Prostate gland (tissue), 2 donors: ENCODE data around the gene RNF217. TPM values are rescaled to one million over a fixed set of nuclear protein-coding genes. Genes with fewer than 3 reads are reported as not detected.

Experiments
- DNase-seq: peaks from one replicate; pipeline ENCODE4 v3.0.0-alpha.2; 2019; ENCODE audit warnings: low spot score
- H3K27ac ChIP-seq, 2 donors: fragments of 200-600 bp; sonication (generic); 2 replicates each; pipeline ENCODE4 v1.5.1; 2017 to 2019
- H3K27me3 ChIP-seq: fragments of 200-600 bp; sonication (generic); replicated peaks from 2 replicates; pipeline ENCODE4 v1.5.1; 2019; ENCODE audit not compliant: insufficient read depth
- H3K36me3 ChIP-seq, 2 donors: fragments of 200-600 bp; sonication (generic); 1 replicate in 1 of 2; 2 replicates in 1 of 2; pipeline versions ENCODE4 v1.5.1 to v1.8.1; 2017 to 2019
- H3K4me1 ChIP-seq: fragments of 200-600 bp; sonication (generic); replicated peaks from 2 replicates; pipeline ENCODE4 v1.5.1; 2019
- H3K4me3 ChIP-seq, 2 donors: fragments of 200-600 bp; sonication (generic); 2 replicates each; pipeline ENCODE4 v1.5.1; 2017 to 2019
- H3K9me3 ChIP-seq: fragments of 200-600 bp; sonication (generic); 2 replicates; pipeline ENCODE4 v1.5.1; 2017
- POLR2A ChIP-seq: fragments of 450-650 bp; IDR thresholded peaks from one replicate; pipeline ENCODE4 v1.6.1; 2016; ENCODE audit warnings: antibody characterized with exemption, mild to moderate bottlenecking
- POLR2AphosphoS5 ChIP-seq: sonication (generic); formaldehyde crosslinking; IDR thresholded peaks from one replicate; pipeline ENCODE4 v1.6.1; 2017; ENCODE audit warnings: antibody characterized with exemption
- WGBS: methylation state at CpG from one replicate; pipeline ENCODE4 v1.1.5; 2018; 5-methylcytosine and 5-hydroxymethylcytosine counted together
- intact Hi-C: fragments of 100-400 bp; cut with DNase I; formaldehyde crosslinking; loops from one replicate; pipeline ENCODE4 v1.14.2; 2022
- total RNA-seq, 2 donors: library from RNA; depleted of rRNA; stranded (reverse); fragments of >200 nt; gene quantifications; one replicate each; pipeline ENCODE4 v1.1.0, GENCODE V29; 2016
- TF ChIP-seq, protein P1 (sequence below), 4 experiments: fragments of 200-600 bp in 2 of 4; fragments of 450-650 bp in 2 of 4; sonication (generic) in 2 of 4; IDR thresholded peaks; 1 replicate in 3 of 4; 2 replicates in 1 of 4; pipeline ENCODE4 v1.5.1; 2016 to 2019; ENCODE audit warnings: antibody characterized with exemption in 4 of 4, mild to moderate bottlenecking in 2 of 4, moderate library complexity in 2 of 4

The RNF217 gene
- total RNA-seq, 2 donors from 2014 or later, result 12.1 to 24.3 TPM

DNA sequence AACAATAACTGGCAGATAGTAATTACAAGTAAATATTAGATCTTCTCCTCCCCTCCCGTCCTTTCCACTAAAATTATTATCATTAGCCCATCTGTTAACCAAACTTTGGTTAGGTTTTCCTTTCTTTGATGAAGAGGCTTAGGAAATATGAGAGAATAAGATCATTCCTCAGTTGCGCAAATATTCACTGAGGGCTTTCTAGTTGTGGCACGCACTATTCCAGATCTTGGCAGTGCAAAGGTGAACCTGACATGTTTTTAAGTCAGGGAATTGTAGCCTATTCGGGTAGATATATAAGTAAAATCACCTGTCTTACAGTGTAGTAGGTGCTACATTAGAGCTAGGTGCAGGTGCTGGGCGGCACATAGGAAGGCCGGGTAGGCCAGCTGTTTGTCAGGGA, 31.1 kb downstream of the RNF217 start:
- DNase-seq, result no peak
- Histone ChIP-seq H3K4me1 (no peaks in the 10 kb centered on the region), H3K9me3 (no peaks in the 10 kb centered on the region), H3K36me3 (no peaks in the 10 kb centered on the region), H3K4me3 (no peak overlapping the region), H3K27me3 (no peaks in the 10 kb centered on the region), H3K27ac (no peak overlapping the region)
- intact Hi-C loops, result no loop called here
- TF ChIP-seq POLR2A (no peak), POLR2AphosphoS5 (no peak)
- TF ChIP-seq, protein P1, sequence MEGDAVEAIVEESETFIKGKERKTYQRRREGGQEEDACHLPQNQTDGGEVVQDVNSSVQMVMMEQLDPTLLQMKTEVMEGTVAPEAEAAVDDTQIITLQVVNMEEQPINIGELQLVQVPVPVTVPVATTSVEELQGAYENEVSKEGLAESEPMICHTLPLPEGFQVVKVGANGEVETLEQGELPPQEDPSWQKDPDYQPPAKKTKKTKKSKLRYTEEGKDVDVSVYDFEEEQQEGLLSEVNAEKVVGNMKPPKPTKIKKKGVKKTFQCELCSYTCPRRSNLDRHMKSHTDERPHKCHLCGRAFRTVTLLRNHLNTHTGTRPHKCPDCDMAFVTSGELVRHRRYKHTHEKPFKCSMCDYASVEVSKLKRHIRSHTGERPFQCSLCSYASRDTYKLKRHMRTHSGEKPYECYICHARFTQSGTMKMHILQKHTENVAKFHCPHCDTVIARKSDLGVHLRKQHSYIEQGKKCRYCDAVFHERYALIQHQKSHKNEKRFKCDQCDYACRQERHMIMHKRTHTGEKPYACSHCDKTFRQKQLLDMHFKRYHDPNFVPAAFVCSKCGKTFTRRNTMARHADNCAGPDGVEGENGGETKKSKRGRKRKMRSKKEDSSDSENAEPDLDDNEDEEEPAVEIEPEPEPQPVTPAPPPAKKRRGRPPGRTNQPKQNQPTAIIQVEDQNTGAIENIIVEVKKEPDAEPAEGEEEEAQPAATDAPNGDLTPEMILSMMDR (IDR thresholded peaks at IDR 0.05), result no peak
- WGBS, result 54% methylated on average over 6 of the region's 6 CpGs

DNA sequence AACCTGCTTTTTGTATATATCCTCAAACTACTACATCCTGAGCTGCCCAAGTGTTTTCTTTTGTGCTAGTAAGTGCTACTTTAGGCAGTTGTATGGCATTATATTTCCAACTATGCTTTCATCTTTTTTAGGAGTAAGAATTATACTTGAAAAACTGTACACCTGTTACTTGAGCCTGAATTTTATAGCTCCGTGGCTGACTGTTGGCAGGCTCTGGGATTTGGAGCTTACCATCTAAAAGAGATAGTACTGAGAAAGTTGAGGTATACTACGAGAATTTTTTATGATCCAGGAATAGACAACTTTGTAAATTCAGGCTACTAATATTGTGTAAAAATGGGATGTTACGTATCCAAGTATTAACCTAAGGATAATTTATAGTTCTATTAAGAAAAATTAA, 32.4 kb downstream of the RNF217 start:
- TF ChIP-seq POLR2A, result no peak
- no peak for TF ChIP-seq POLR2AphosphoS5
- TF ChIP-seq, protein P1 (IDR thresholded peaks at IDR 0.05), result no peak
- Histone ChIP-seq H3K4me3 (no peak overlapping the region), H3K27ac (no peak overlapping the region), H3K9me3 (no peaks in the 10 kb centered on the region), H3K36me3 (no peaks in the 10 kb centered on the region), H3K27me3 (no peaks in the 10 kb centered on the region), H3K4me1 (no peaks in the 10 kb centered on the region)
- intact Hi-C loops, result no loop called here
- WGBS, result 40% methylated on average over 3 of the region's 3 CpGs
- no peak for DNase-seq

DNA sequence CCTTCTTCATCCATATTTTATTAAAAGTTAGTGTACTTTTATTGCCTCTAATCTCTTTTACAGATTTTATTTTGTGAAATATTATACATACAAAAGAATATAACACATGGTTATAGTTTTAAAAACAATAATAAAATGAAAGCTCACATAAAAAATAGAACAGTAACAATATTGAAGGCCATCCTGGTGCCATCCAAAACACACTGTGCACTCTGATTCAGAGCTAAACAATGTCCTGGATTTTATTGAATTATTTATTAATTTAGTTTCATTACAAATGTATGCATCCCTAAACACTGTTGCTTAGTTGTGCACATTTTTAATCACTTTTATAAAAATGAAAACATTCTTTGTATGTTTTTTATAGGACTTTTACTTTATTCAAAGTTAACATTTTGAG, 32.9 kb downstream of the RNF217 start:
- DNase-seq, result no peak
- intact Hi-C loops, result no loop called here

DNA sequence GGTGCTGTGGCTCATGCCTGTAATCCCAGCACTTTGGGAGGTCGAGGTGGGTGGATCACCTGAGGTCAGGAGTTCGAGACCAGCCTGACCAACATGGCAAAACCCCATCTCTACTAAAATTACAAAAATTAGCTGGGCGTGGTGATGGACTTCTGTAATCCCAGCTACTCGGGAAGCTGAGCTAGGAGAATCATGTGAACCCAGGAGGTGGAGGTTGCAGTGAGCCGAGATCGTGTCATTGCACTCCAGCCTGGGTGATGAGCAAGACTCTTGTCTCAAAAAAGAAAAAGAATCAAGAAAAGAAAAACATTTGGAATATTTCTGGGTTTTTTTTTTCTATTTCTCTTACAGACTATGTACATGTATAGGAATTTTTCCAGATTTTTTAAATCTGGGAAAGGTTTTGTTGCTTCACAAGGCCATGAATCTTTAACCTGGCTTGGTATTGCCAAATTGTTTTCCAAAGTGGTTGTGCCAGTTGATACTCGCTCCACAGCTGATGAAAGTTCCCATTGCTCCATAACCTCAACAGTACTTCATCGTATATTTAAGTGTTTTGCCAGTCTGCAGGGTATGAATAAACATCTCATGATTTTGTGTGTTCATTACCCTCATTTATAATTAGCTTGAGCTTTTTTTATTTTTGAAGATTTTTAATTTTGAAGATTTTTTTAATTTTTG, 33.5 kb downstream of the RNF217 start:
- 95% methylated on average over 8 of the region's 8 CpGs for whole genome bisulfite sequencing
- H3K4me3 ChIP-seq, result no peak overlapping the region
- no peak overlapping the region for H3K27ac ChIP-seq
- H3K9me3 ChIP-seq, result no peaks in the 10 kb centered on the region
- intact Hi-C loops, result no loop called here
- no peaks in the 10 kb centered on the region for H3K27me3 ChIP-seq
- DNase-seq, result no peak
- no peaks in the 10 kb centered on the region for H3K4me1 ChIP-seq
- H3K36me3 ChIP-seq, result no peaks in the 10 kb centered on the region
- TF ChIP-seq, protein P1 (IDR thresholded peaks at IDR 0.05), result no peak
- TF ChIP-seq POLR2AphosphoS5 (no peak), POLR2A (no peak)

More for the DNA sequence above, 32.9 kb downstream of the RNF217 start:
- Histone ChIP-seq H3K9me3 (no peaks in the 10 kb centered on the region), H3K36me3 (no peaks in the 10 kb centered on the region), H3K27me3 (no peaks in the 10 kb centered on the region), H3K4me1 (no peaks in the 10 kb centered on the region), H3K27ac (no peak overlapping the region), H3K4me3 (no peak overlapping the region)
- TF ChIP-seq, protein P1 (IDR thresholded peaks at IDR 0.05), result no peak
- TF ChIP-seq POLR2AphosphoS5 (no peak), POLR2A (no peak)

DNA sequence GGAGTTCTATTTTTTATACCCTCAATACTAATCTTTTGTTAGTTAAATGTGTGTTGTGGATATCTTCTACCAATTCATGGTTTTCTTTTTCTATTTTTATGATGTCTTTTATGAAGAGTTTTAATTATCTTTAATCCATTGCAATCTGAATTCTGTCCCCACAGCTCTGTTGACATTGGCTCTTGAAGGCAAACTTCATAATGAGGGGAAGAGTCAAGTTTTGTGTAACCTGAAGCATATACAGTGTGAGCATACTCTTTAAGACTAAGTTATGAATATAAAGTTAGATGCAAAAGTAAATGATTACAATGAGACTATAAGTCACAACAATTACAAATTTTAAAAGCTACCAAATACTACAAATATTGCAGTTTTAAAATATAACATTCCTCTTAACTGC, 34.2 kb downstream of the RNF217 start:
- no peak overlapping the region for H3K27ac ChIP-seq
- TF ChIP-seq, protein P1 (IDR thresholded peaks at IDR 0.05), result no peak
- TF ChIP-seq POLR2A (no peak), POLR2AphosphoS5 (no peak)
- no peaks in the 10 kb centered on the region for H3K4me1 ChIP-seq
- no peak for DNase-seq
- H3K9me3 ChIP-seq, result no peaks in the 10 kb centered on the region
- H3K36me3 ChIP-seq, result no peaks in the 10 kb centered on the region
- no peak overlapping the region for H3K4me3 ChIP-seq
- H3K27me3 ChIP-seq, result no peaks in the 10 kb centered on the region
- intact Hi-C loops, result no loop called here
